H9 (cell line): ENCODE measurements around the gene LRRC7. TPM values are rescaled to one million over a fixed set of nuclear protein-coding genes. Genes with fewer than 3 reads are reported as not detected.

Experiments used
- DNase-seq: peaks from one replicate; pipeline ENCODE4 v3.0.0-alpha.2; 2017
- H2AFZ ChIP-seq: one replicate; pipeline ENCODE4 v1.6.1; 2013; ENCODE audit warnings: mild to moderate bottlenecking, low read length, control low read depth, moderate library complexity
- H2AK5ac ChIP-seq: 2 replicates; pipeline ENCODE4 v1.6.1; 2013; ENCODE audit warnings: low read length, control low read depth, mixed read lengths; ENCODE audit not compliant: insufficient read length
- H2BK120ac ChIP-seq: one replicate; pipeline ENCODE4 v1.6.1; 2013; ENCODE audit warnings: low read depth, mild to moderate bottlenecking, low read length, control low read depth, inconsistent platforms; ENCODE audit not compliant: poor library complexity, severe bottlenecking
- H2BK12ac ChIP-seq: 2 replicates; pipeline ENCODE4 v1.6.1; 2013; ENCODE audit warnings: low read length, control low read depth, mixed read lengths, low read depth; ENCODE audit not compliant: insufficient read length
- H2BK15ac ChIP-seq: 2 replicates; pipeline ENCODE4 v1.6.1; 2013; ENCODE audit warnings: low read depth, low read length, control low read depth
- H2BK20ac ChIP-seq: one replicate; pipeline ENCODE4 v1.6.1; 2013; ENCODE audit warnings: low read depth, mild to moderate bottlenecking, low read length, control low read depth, inconsistent platforms; ENCODE audit not compliant: poor library complexity, severe bottlenecking
- H2BK5ac ChIP-seq: 2 replicates; pipeline ENCODE4 v1.6.1; 2013; ENCODE audit warnings: low read length, control low read depth, mixed read lengths; ENCODE audit not compliant: insufficient read length
- H3K14ac ChIP-seq: 2 replicates; pipeline ENCODE4 v1.6.1; 2013; ENCODE audit warnings: low read length, control low read depth; ENCODE audit not compliant: insufficient read depth
- H3K18ac ChIP-seq: 2 replicates; pipeline ENCODE4 v1.6.1; 2013; ENCODE audit warnings: low read depth, mild to moderate bottlenecking, mixed read lengths, low read length, control low read depth; ENCODE audit not compliant: insufficient read length
- H3K23ac ChIP-seq: 2 replicates; pipeline ENCODE4 v1.6.1; 2013; ENCODE audit warnings: low read length, control low read depth, mixed read lengths, low read depth; ENCODE audit not compliant: insufficient read length
- H3K23me2 ChIP-seq: 2 replicates; pipeline ENCODE4 v1.6.1; 2013; ENCODE audit warnings: low read depth, mild to moderate bottlenecking, mixed read lengths, low read length, control low read depth; ENCODE audit not compliant: insufficient read length, poor library complexity, severe bottlenecking
- H3K27ac ChIP-seq: 2 replicates; pipeline ENCODE4 v1.5.1; 2013; ENCODE audit warnings: low read length, control low read depth, mixed read lengths, low read depth; ENCODE audit not compliant: insufficient read length
- H3K27me3 ChIP-seq: 2 replicates; pipeline ENCODE4 v1.6.1; 2013; ENCODE audit warnings: low read length, control low read depth, inconsistent platforms; ENCODE audit not compliant: insufficient read depth
- H3K4ac ChIP-seq: 2 replicates; pipeline ENCODE4 v1.6.1; 2013; ENCODE audit warnings: low read depth, mild to moderate bottlenecking, control low read depth, inconsistent platforms, low read length, moderate library complexity
- H3K4me1 ChIP-seq: 2 replicates; pipeline ENCODE4 v1.6.1; 2013; ENCODE audit warnings: low read length, control low read depth, inconsistent platforms; ENCODE audit not compliant: insufficient read depth
- H3K4me2 ChIP-seq: 2 replicates; pipeline ENCODE4 v1.6.1; 2013; ENCODE audit warnings: low read length, control low read depth, mixed read lengths; ENCODE audit not compliant: insufficient read length, insufficient read depth
- H3K56ac ChIP-seq: 2 replicates; pipeline ENCODE4 v1.6.1; 2013; ENCODE audit warnings: low read depth, mild to moderate bottlenecking, mixed read lengths, low read length, control low read depth; ENCODE audit not compliant: insufficient read length
- H3K79me1 ChIP-seq: 2 replicates; pipeline ENCODE4 v1.6.1; 2013; ENCODE audit warnings: low read depth, mild to moderate bottlenecking, moderate library complexity, low read length, control low read depth, inconsistent platforms; ENCODE audit not compliant: insufficient read depth, poor library complexity, severe bottlenecking
- H3K79me2 ChIP-seq: 2 replicates; pipeline ENCODE4 v1.6.1; 2013; ENCODE audit warnings: low read length, control low read depth, inconsistent platforms; ENCODE audit not compliant: insufficient read depth
- H3K9ac ChIP-seq: 2 replicates; pipeline ENCODE4 v1.6.1; 2013; ENCODE audit warnings: low read length, control low read depth, mixed read lengths; ENCODE audit not compliant: insufficient read length; ENCODE audit errors: extremely low read depth
- H3K9me3 ChIP-seq: one replicate; pipeline ENCODE4 v1.6.1; 2013; ENCODE audit warnings: low read depth, low read length, inconsistent platforms; ENCODE audit not compliant: control insufficient read depth
- H3T11ph ChIP-seq: one replicate; pipeline ENCODE4 v1.6.1; 2013; ENCODE audit warnings: mild to moderate bottlenecking, low read length, control low read depth, inconsistent platforms
- H4K20me1 ChIP-seq: one replicate; pipeline ENCODE4 v1.6.1; 2013; ENCODE audit not compliant: control insufficient read depth, insufficient read length, insufficient read depth
- H4K5ac ChIP-seq: 2 replicates; pipeline ENCODE4 v1.6.1; 2013; ENCODE audit warnings: low read depth, mild to moderate bottlenecking, mixed read lengths, low read length, control low read depth; ENCODE audit not compliant: insufficient read length
- H4K8ac ChIP-seq: replicated peaks from 2 replicates; pipeline ENCODE4 v1.6.1; 2013; ENCODE audit warnings: low read length, control low read depth, mixed read lengths, low read depth; ENCODE audit not compliant: insufficient read length
- H4K91ac ChIP-seq: 2 replicates; pipeline ENCODE4 v1.6.1; 2013; ENCODE audit warnings: low read depth, mild to moderate bottlenecking, moderate library complexity, mixed read lengths, low read length, control low read depth; ENCODE audit not compliant: insufficient read length
- H3K27ac Mint-ChIP-seq, 3 experiments: 2 replicates in 2 of 3; 3 replicates in 1 of 3; pipeline ENCODE4 v1.8.0; 2020 to 2021; ENCODE audit warnings: mixed read lengths in 3 of 3, mild to moderate bottlenecking in 1 of 3, moderate library complexity in 1 of 3
- H3K27me3 Mint-ChIP-seq: 2 replicates; pipeline ENCODE4 v1.8.0; 2021; ENCODE audit warnings: low read depth, mild to moderate bottlenecking, moderate library complexity, mixed read lengths
- H3K36me3 Mint-ChIP-seq, 3 experiments: 2 replicates in 2 of 3; 3 replicates in 1 of 3; pipeline ENCODE4 v1.8.0; 2020 to 2021; ENCODE audit warnings: low read depth in 3 of 3, mixed read lengths in 3 of 3; ENCODE audit not compliant: insufficient read depth in 1 of 3
- H3K4me1 Mint-ChIP-seq, 2 experiments: 2 replicates each; pipeline ENCODE4 v1.8.0; 2020; ENCODE audit warnings: mixed read lengths in 2 of 2
- H3K4me3 Mint-ChIP-seq, 2 experiments: 2 replicates in 1 of 2; 3 replicates in 1 of 2; pipeline ENCODE4 v1.8.0; 2020 to 2021; ENCODE audit warnings: mild to moderate bottlenecking in 2 of 2, mixed read lengths in 2 of 2, moderate library complexity in 1 of 2
- H3K9me3 Mint-ChIP-seq, 2 experiments: 2 replicates in 1 of 2; 3 replicates in 1 of 2; pipeline ENCODE4 v1.8.0; 2020; ENCODE audit warnings: mild to moderate bottlenecking in 2 of 2, mixed read lengths in 2 of 2, moderate library complexity in 1 of 2
- WGBS: extraction: QIAGEN DNeasy Blood & Tissue Kit; methylation state at CpG from one replicate; pipeline ENCODE4 v1.1.7; 2013; ENCODE audit warnings: missing lambda C conversion rate, low lambda C conversion rate, mixed read lengths; ENCODE audit not compliant: insufficient read length; ENCODE audit errors: extremely low coverage; 5-methylcytosine and 5-hydroxymethylcytosine counted together
- total RNA-seq: library from RNA; stranded (reverse); gene quantifications from 2 replicates; pipeline ENCODE4 v1.2.1, GENCODE V29; 2021
- TF ChIP-seq, protein P1 (sequence below): fragments of 200-600 bp; sonication (generic); conservative IDR thresholded peaks from 3 replicates; pipeline ENCODE4 v1.8.0; 2021; ENCODE audit warnings: antibody characterized with exemption, mild to moderate bottlenecking

The LRRC7 gene
- total RNA-seq, 1 experiment from 2014 or later = not detected

DNA sequence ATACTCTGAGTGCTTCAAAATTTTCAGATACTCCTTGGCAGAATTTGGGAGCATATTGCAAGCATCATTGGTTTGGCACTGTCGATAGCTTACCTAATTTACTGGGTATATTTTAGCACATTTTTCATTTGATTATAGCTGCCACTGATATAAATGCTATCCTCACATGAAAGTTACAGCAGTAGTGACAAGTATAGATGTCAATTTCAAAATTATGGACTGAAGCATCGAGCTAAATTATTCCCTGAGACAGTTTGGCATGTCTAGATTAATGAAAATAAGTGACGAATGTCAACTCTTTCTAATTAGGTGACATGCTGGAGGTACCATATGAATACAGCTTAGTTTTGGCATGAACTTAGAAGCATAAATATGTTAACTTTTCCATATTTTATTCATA lies 83.1 kb downstream of the LRRC7 start:
- no peak overlapping the region for H3K14ac ChIP-seq
- H3K27me3 Mint-ChIP-seq = no peaks in the 10 kb centered on the region
- no peak overlapping the region for H2BK12ac ChIP-seq
- no peak overlapping the region for H2AK5ac ChIP-seq
- H3K4me3 Mint-ChIP-seq = no peak overlapping the region
- no peak for DNase-seq
- H3K56ac ChIP-seq = no peak overlapping the region
- no peaks in the 10 kb centered on the region for H3K23me2 ChIP-seq
- no peak overlapping the region for H4K91ac ChIP-seq
- H3K79me2 ChIP-seq = no peaks in the 10 kb centered on the region
- no peak overlapping the region for H2BK20ac ChIP-seq
- H3K9me3 ChIP-seq = no peaks in the 10 kb centered on the region
- no peaks in the 10 kb centered on the region for H3K4me1 Mint-ChIP-seq
- H3K9ac ChIP-seq = no peak overlapping the region
- H2BK15ac ChIP-seq = no peak overlapping the region
- no peaks in the 10 kb centered on the region for H3K4me1 ChIP-seq
- no peaks in the 10 kb centered on the region for H3K36me3 Mint-ChIP-seq
- H3K27ac Mint-ChIP-seq = no peak overlapping the region
- no peaks in the 10 kb centered on the region for H3K27me3 ChIP-seq
- no peak overlapping the region for H2BK120ac ChIP-seq
- no peaks in the 10 kb centered on the region for H4K20me1 ChIP-seq
- no peak overlapping the region for H3K23ac ChIP-seq
- no peak overlapping the region for H3K4ac ChIP-seq
- no peak overlapping the region for H3K27ac ChIP-seq
- no peaks in the 10 kb centered on the region for H3K9me3 Mint-ChIP-seq
- no peak overlapping the region for H3K18ac ChIP-seq
- no peak overlapping the region for H3K4me2 ChIP-seq
- H3T11ph ChIP-seq = no peak overlapping the region
- no peak overlapping the region for H2AFZ ChIP-seq
- H4K5ac ChIP-seq = no peak overlapping the region
- no peaks in the 10 kb centered on the region for H3K79me1 ChIP-seq
- TF ChIP-seq, protein P1, sequence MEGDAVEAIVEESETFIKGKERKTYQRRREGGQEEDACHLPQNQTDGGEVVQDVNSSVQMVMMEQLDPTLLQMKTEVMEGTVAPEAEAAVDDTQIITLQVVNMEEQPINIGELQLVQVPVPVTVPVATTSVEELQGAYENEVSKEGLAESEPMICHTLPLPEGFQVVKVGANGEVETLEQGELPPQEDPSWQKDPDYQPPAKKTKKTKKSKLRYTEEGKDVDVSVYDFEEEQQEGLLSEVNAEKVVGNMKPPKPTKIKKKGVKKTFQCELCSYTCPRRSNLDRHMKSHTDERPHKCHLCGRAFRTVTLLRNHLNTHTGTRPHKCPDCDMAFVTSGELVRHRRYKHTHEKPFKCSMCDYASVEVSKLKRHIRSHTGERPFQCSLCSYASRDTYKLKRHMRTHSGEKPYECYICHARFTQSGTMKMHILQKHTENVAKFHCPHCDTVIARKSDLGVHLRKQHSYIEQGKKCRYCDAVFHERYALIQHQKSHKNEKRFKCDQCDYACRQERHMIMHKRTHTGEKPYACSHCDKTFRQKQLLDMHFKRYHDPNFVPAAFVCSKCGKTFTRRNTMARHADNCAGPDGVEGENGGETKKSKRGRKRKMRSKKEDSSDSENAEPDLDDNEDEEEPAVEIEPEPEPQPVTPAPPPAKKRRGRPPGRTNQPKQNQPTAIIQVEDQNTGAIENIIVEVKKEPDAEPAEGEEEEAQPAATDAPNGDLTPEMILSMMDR = no peak
- WGBS = no CpG with 5 or more reads among the region's 3 CpGs
- no peak overlapping the region for H2BK5ac ChIP-seq
- no peak overlapping the region for H4K8ac ChIP-seq
